Pericardium fibroblast (primary cell): Measurements from ENCODE around the gene PSMC3IP. TPM values are rescaled to one million over a fixed set of nuclear protein-coding genes. Genes with fewer than 3 reads are reported as not detected.

Experiments used
- total RNA-seq: library from RNA; depleted of rRNA; stranded (reverse); fragments of >200 nt; gene quantifications from 2 replicates; pipeline ENCODE4 v1.2.3, GENCODE V29; 2015

Gene PSMC3IP
- total RNA-seq, result 1.9 and 2.5 TPM in 2 replicates

GRCh38 chr17:42577532-42578281 is at the start of gene PSMC3IP:
Gene PSMC3IP, minus strand, starts transcription at chr17:42577729. Its CDS starts 43 bp downstream, at chr17:42577686.

DNA sequence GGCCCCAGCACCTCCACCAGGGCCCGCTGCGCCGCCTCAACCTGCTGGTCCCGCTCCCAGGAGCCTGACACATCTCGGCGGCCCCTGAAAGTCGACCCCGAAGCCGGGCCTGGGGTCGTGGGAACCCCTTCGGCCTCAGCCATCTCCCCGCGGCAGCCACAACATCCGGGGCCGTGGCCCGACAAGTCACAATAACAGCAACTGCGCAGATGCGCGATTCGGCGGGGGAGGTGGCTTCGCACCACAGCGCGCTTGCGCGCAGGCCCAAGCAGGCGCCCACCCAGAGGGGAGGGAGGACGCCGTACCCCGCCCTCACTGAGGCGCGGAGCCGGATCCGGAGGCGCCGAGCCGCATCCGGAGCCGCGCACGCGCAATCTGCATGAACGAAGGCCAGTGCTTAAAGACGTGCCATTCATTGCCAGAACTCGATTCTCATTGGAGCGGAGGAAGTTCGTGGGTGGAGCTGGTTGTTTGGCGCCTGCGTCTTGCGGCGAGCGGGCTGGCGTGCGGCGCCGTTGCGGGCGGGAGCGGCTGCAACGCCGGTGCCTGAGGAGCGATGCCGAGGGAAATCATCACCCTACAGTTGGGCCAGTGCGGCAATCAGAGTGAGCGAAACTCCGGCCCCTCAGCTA is 31.8 kb upstream of the PSMC3IP start, which contains the start of the genes RETREG3 and TUBG1:
Gene RETREG3 (minus strand): TSS at position 193 of the 632 bp plus-strand sequence. CDS start 50 bp downstream, at position 143.
Gene TUBG1 (plus strand): TSS at position 502 of the 632 bp plus-strand sequence. CDS start 55 bp downstream, at position 557.

GRCh38 chr17:42566883-42567573 is 10.5 kb downstream of the PSMC3IP start, which contains the start of gene MLX:
Gene MLX, plus strand, starts transcription at chr17:42567100. Its CDS starts 25 bp downstream, at chr17:42567125.

GRCh38 chr17:42561897-42562387 is 15.6 kb downstream of the PSMC3IP start, which contains the start of gene COASY:
Gene COASY, plus strand, starts transcription at chr17:42562148. Its CDS starts 475 bp downstream, at chr17:42562623.

DNA sequence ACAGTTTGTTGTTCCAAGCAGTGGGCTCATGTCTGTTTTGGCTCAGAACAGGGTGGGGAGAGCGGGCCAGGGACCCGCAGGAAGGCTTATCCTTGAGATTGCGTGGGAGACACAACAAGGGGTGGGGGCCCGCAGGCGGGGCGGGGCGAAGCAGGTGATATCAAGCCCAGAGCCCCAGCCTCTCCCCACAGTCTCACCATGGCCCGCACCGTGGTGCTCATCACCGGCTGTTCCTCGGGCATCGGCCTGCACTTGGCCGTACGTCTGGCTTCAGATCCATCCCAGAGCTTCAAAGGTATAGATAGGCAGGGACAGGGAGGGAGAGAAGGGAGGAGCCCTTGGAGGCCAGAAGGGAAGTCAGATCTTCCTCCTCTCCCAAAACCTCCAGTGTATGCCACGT is 24.8 kb downstream of the PSMC3IP start, which contains the start of gene HSD17B1:
Gene HSD17B1 (plus strand): TSS at position 188 of the 400 bp plus-strand sequence. CDS start 11 bp downstream, at position 199.

GRCh38 chr17:42536048-42536371 is 41.5 kb downstream of the PSMC3IP start, which contains the start of gene NAGLU:
Gene NAGLU, plus strand, starts transcription at chr17:42536241. Its CDS starts 32 bp downstream, at chr17:42536273.

Other genes with a start within 250 kb of the PSMC3IP start
- gene STAT3, start 189.3 kb downstream of the PSMC3IP start, total RNA-seq, result 110 and 130 TPM in 2 replicates
- gene CAVIN1, start 154.5 kb downstream of the PSMC3IP start, total RNA-seq, result 510 and 922 TPM in 2 replicates
- gene ATP6V0A1, start 118.9 kb downstream of the PSMC3IP start, total RNA-seq, result 19.4 and 23.2 TPM in 2 replicates
- gene NAGLU, start 41.5 kb downstream of the PSMC3IP start, total RNA-seq, result 60.7 and 96.4 TPM in 2 replicates
- 4.0 and 4.9 TPM in 2 replicates for gene HSD17B1, start 24.8 kb downstream of the PSMC3IP start, total RNA-seq
- 28.9 and 30.2 TPM in 2 replicates for gene COASY, start 15.6 kb downstream of the PSMC3IP start, total RNA-seq
- 32.6 and 34.0 TPM in 2 replicates for gene MLX, start 10.6 kb downstream of the PSMC3IP start, total RNA-seq
- gene RETREG3, start 31.6 kb upstream of the PSMC3IP start, total RNA-seq, result 38.4 and 42.7 TPM in 2 replicates
- gene TUBG1, start 32.0 kb upstream of the PSMC3IP start, total RNA-seq, result 21.0 and 35.8 TPM in 2 replicates
- 17.1 and 17.2 TPM in 2 replicates for gene TUBG2, start 81.6 kb upstream of the PSMC3IP start, total RNA-seq
- 40.7 and 42.5 TPM in 2 replicates for gene PLEKHH3, start 99.3 kb upstream of the PSMC3IP start, total RNA-seq
- 2.8 and 3.4 TPM in 2 replicates for gene CCR10, start 104.1 kb upstream of the PSMC3IP start, total RNA-seq
- gene CNTNAP1, start 104.8 kb upstream of the PSMC3IP start, total RNA-seq, result 32.9 and 37.9 TPM in 2 replicates
- gene EZH1, start 167.3 kb upstream of the PSMC3IP start, total RNA-seq, result 11.3 TPM in 2 replicates
- gene RAMP2, start 183.5 kb upstream of the PSMC3IP start, total RNA-seq, result 5.3 and 6.3 TPM in 2 replicates
- gene VPS25, start 195.7 kb upstream of the PSMC3IP start, total RNA-seq, result 68.3 and 71.2 TPM in 2 replicates
- 2.0 and 3.9 TPM in 2 replicates for gene WNK4, start 202.9 kb upstream of the PSMC3IP start, total RNA-seq
- gene COA3, start 221.0 kb upstream of the PSMC3IP start, total RNA-seq, result 49.3 and 60.7 TPM in 2 replicates
- gene CNTD1, start 221.1 kb upstream of the PSMC3IP start, total RNA-seq, result not detected in 2 replicates
- 64.2 and 73.5 TPM in 2 replicates for gene BECN1, start 246.6 kb upstream of the PSMC3IP start, total RNA-seq